GM18499 (cell line): ENCODE measurements around the gene CRYGB.
"Not testable (repeated sequence)": the region's sequence is repeated elsewhere in the genome, so short reads cannot be mapped to it uniquely, and the experiment has no call there.

Experiments used
- ATAC-seq: cut with Tn5 transposase; IDR thresholded peaks from one replicate; pipeline ENCODE4 v1.9.1; 2021; ENCODE audit warnings: moderate number of reproducible peaks; ENCODE audit not compliant: insufficient read depth, unreplicated experiment

CRYGB gene

DNA sequence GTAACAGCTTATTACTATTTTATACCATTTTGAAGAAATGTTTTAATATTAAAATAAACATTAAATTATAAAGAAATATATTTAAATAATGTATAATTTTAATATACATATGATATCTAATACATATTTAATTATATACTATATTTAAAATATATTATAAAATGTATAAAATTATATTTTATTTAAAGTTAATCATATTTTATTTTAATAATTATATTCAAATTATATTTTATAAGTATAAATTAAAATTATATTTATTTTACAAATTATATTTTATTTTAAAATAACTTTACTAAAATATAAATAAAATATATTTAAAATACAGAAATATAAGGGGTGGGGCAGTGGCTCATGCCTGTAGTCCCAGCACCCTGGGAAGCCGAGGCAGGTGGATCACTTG is 23.7 kb downstream of the CRYGB start:
- no peak for ATAC-seq

DNA sequence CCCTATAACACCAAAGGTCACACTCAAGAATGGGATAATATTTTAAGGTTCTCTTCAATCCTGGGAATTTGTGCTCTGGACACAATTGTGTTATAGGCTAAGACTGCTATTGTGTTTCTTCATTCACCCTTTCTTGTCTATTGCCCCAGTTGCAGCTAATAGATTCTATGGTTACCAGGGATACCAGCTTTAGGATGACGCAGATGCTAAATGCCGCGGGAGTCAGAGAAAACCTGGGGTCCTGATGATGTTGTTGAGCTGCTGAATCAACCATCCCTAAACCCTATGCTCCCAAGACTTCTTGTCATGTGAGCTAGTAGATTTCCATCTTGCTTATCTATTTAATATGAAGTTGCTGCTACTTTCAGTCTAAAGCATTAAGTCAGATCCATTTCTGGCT is 27.0 kb downstream of the CRYGB start:
- no peak for ATAC-seq

DNA sequence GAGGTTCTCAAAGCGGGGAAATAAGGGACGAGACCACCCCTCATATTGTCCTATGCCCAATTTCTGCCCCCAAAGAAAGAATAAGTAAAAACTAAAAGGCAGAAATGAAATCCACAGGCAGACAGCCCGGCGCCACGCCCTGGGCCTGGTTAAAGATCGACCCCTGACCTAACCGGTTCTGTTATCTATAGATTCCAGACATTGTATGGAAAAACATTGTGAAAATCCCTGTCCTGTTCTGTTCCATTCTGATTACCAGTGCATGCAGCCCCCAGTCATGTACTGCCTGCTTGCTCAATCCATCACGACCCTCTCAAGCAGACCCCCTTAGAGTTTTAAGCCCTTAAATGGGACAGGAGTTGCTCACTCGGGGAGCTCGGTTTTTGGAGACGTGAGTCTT is 28.6 kb downstream of the CRYGB start:
- not testable (repeated sequence) for ATAC-seq

DNA sequence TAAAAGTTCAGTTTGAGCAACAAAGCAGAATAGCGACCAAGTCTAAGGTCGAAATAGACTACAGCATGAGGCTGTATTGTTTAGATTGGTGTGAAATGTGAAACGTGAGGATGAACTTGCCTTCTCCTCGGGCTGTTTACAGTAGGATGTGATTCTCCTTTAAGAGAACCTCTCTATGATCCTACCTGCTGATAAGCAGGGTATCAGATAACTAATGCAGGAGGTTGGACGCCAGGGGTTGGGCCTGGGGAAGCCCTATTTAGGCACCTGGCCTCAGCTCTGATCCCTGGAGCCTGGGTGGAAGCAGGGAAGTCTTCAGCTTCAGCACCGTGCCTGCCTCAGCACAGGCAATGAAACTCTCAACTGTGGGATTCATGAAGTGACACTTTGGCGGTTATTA is 33.0 kb downstream of the CRYGB start:
- no peak for ATAC-seq

DNA sequence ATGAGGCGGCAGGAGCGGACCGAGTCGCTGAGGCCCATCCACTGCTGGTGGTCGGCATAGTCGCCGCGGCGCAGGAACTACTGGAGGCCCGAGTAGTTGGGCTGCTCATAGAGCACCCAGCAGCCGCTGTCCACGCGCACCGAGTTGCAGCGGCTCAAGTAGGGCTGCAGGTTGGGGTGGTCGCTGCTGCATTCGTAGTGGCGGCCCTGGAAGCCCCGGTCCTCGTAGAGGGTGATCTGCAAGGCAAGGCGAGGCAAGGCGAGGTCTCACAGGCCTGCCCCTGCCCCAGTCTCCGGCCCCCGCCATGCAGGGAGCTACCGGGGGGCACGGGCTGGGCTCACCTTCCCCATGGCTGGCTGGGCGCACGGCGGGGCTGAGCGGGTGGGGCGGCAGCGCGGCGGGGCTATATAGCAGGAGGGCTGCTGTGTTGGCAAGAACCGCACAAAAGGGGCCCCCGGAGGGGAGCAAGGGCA is 33.6 kb downstream of the CRYGB start:
- ATAC-seq: not testable (repeated sequence)

DNA sequence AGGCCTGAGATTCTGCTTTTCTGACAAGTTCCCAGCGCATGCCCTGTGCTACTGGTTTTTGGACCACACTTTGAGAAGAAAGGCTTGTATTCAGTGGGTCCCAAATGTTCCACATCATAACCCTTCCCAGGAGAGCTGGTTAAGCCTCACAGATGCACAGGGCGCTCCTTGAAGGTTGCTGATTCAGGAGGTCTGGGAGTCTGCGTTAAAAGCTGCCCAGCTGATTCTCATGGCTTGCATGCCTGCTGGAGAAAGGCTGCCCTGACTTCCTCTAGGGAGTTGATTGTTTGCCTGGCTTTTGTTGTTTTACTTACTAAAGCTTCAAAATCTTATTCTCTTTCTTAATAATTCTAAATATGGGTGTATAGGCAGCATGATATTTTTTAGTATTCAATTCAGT is 42.3 kb downstream of the CRYGB start:
- ATAC-seq: no peak

DNA sequence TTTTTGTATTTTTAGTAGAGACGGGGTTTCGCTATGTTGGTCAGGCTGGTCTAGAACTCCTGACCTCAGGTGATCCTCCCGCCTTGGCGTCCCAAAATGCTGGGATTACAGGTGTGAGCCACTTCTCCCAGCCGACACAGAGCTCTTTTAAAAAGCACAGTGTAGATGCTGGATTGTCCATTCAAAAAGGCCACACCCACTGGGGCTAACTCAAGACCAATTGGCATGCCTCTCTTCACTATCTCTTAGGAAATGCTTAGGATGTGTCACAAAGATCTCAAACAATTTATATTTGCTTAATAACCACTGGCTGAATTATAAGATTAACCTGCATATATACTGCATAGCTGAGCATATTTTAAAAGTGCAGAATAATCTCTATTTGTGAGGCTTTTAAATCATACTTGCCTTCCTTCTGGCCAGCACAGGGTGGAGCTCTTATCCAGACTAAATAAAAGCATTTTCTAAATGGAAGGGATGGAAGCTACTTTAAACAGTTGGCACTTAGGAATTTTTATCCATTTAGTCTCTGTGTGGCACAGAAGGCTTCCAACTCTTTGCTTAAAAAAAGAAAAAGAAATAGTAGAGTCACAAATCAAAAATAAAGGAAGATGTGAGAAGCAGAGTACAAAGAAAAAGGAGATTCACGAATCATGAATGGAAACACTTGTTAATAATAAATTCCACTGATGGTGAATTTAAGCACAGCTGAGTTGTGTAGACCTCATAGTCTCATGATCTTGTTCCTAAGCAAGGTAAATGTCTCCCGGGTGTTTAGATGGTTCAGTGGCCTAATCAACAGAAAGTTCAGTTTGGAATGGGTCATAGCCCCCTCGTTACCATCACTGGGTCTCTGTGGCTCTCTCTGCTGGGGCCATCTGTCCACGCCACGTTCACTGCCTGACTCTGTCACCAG is 44.0 kb downstream of the CRYGB start:
- no peak for ATAC-seq

DNA sequence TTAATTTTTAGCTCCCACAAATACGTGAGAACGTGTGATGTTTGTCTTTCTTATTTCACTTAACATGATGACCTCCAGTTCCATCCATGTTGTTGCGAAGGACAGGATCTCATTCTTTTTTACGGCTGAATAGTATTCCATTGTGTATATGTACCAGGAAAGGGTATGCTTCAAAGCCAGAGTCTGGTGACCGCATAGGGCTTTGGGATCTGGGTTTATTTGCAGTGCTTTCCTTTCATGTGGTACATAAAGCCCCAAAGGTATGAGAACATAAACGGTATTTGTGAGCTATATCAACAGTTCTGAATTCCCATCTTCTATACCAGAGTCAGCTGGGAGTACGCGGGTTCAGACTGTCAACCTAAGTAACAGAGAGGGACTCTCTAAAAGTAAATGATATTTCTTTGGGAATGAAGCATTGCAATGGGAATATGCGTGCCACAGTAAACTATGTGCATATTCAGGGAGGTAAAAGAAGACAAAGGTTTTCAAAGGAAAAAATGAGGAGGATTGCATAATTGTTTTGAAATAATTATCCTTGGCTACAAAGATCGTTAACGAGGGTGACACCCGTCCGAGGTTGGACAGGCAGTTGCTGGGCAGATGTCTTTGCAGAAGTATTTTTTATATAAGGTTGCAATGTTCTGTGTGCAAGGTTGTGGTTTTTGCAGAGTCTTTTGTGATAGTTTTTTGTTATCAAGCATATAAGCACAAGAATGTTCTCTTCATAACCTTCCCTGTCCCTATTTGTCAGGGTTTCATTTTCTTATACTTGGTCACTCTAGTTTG is 46.1 kb downstream of the CRYGB start:
- ATAC-seq: no peak

DNA sequence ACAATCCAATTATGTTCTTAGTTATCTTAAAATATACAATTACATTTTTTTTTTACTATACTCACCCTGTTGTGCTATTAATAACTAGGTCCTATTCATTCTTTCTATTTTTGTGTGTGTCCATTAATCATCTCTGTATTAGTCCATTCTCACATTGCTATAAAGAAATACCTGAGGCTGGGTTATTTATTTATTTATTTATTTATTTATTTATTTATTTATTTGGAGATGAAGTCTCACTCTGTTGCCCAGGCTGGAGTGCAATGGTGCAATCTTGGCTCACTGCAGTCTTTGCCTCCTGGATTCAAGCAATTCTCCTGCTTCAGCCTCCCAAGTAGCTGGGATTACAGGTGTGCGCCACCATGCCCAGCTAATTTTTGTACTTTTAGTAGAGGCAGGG is 47.3 kb downstream of the CRYGB start:
- not testable (repeated sequence) for ATAC-seq

DNA sequence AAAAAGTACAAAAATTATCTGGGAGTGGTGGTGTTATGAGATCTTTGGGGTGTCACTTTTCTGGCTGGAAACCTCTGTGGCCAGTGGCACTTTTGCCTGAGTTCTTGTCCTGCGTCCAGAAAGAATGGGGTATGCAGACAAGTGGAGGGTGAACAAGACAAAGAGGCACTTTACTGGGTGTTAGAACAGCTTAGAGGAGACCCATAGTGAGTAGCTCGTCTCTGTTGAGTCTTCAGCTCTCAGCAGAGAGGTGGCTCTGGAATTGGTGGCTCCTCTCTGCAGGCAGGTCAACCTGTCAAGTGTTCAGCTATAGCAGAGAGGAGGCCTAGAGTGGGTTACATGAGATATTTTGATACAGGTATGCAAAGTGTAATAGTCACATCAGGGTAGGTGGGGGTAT is 47.7 kb downstream of the CRYGB start:
- ATAC-seq: no peak

DNA sequence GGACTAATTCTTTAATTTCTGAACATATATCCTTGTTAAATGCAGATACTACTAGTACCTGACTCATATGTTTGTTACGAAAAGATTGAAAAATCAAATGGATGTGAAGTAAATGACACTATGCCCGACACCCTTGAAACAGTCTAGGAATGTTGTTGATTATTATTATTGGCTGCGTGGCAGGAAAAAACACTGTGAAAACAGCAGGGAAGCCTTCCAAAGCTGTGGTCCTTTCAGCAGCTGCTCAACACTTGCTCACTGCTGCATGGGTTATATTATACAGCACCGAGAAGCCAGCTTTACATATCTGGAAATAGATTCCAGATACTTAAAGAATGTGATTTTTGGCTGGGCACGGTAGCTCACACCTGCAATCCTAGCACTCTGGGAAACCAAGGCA is 48.2 kb downstream of the CRYGB start:
- ATAC-seq: no peak

DNA sequence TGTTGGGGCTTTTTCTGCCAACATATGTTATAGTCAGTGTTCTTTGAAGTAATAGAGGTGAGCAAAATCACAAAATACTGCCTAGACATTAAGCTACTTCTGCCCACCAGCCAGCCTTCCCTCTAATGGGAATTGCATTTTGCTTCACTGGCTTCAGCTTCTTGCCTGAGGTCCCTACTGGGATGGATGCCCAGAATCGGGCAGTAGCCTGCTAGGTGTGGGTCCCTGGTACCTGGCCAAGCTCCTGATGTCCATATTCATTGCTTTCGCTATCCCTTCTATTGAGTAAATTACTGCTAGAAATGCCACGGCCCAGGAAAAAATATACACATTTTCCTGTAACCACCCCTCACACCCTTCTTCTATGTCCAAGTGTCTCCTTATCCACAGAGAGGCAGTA is 48.6 kb downstream of the CRYGB start:
- ATAC-seq: no peak

DNA sequence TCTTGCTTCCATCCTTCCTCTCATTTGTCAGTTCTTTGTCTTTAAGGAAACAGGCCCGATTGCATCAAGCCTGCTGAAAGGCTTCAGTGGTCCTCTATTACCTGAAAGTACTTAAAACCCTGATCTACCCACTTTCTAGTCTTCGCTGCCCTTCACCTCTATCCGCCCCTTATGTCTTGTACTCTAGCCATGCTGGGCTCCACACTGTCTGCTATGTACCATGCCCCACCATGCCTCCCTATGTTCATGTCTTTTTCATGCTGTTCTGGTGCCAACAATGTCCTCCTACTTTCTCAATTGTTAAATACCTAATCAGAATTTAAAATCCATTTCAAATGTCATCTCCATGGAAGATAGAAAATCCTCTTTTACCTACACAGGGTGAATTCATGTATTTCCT is 49.9 kb downstream of the CRYGB start:
- no peak for ATAC-seq

DNA sequence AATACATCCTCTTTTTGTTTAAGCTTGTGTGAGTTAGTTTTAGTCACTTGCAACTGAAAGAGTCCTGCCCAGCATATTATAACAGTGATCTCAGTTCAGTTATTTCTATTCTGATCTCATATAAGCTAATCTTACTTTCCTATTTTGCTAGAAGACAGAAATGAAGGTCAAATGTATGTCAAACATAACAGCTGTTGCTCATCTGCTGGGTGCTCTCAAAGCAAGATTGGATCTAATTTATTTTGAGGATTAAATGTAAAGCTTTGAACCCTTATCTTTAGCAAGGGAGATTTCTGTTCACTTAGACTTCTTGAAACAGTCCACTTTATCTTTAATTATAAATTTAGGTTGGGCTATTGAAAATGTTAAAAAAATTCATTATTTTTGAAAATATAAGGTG is 52.8 kb downstream of the CRYGB start:
- ATAC-seq: no peak
